Measurements from ENCODE around the gene FLOT1.
A peak's percentile ranks its signal among the peaks of the same experiment; 100 is the strongest.

The FLOT1 gene

DNA sequence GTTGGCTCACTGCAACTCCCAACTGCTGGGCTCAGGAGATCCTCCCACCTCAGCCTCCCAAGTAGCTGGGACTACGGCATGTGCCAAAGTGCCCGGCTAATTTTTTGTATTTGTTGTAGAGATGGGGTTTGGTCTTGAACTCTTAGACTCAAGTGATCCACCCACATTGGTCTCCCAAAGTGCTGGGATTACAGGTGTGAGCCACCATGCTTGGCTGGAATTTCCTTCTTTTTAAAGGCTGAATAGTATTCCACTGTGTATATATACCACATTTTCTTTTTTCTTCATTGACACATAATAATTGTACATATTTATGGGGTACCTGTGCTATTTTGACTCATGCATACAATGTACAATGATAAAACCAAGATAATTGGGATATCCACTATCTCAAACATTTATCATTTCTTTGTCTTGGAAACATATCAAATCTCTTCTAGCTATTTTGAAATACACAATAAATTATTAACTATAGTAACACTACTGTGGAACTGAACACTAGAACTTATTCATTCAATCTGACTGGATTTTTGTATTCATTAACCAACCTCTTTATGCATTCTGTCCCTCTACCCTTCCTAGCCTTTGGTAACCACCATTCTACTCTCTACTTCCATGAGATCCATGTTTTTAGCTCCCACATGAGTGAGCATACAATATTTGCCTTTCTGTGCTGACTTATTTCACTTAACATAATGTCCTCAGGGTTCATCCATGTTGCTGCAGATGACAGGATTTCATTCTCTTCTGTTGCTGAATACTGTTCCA lies 33.2 kb downstream of the FLOT1 start (continued):
- TF ChIP-seq, protein P1, sequence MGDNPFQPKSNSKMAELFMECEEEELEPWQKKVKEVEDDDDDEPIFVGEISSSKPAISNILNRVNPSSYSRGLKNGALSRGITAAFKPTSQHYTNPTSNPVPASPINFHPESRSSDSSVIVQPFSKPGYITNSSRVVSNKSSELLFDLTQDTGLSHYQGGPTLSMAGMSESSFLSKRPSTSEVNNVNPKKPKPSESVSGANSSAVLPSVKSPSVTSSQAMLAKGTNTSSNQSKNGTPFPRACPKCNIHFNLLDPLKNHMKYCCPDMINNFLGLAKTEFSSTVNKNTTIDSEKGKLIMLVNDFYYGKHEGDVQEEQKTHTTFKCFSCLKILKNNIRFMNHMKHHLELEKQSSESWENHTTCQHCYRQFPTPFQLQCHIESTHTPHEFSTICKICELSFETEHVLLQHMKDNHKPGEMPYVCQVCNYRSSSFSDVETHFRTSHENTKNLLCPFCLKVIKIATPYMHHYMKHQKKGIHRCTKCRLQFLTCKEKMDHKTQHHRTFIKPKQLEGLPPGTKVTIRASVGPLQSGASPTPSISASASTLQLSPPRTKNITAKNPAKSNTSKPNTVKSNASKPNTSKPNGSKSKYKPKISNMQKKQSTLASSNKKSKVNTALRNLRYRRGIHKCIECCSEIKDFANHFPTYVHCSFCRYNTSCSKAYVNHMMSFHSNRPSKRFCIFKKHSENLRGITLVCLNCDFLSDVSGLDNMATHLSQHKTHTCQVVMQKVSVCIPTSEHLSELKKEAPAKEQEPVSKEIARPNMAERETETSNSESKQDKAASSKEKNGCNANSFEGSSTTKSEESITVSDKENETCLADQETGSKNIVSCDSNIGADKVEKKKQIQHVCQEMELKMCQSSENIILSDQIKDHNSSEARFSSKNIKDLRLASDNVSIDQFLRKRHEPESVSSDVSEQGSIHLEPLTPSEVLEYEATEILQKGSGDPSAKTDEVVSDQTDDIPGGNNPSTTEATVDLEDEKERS (tag by site-specific recombination; IDR thresholded peaks at IDR 0.05) = peak; percentile 21; the same call in 1 of the 2 replicates
- no peak for TF ChIP-seq ZNF354C (tag by site-specific recombination; IDR thresholded peaks at IDR 0.05; ENCODE audit: borderline replicate concordance, low read depth)
- no peak for TF ChIP-seq ZNF341 (tag by site-specific recombination; IDR thresholded peaks at IDR 0.05; ENCODE audit: low read depth)
- TF ChIP-seq, protein P2, sequence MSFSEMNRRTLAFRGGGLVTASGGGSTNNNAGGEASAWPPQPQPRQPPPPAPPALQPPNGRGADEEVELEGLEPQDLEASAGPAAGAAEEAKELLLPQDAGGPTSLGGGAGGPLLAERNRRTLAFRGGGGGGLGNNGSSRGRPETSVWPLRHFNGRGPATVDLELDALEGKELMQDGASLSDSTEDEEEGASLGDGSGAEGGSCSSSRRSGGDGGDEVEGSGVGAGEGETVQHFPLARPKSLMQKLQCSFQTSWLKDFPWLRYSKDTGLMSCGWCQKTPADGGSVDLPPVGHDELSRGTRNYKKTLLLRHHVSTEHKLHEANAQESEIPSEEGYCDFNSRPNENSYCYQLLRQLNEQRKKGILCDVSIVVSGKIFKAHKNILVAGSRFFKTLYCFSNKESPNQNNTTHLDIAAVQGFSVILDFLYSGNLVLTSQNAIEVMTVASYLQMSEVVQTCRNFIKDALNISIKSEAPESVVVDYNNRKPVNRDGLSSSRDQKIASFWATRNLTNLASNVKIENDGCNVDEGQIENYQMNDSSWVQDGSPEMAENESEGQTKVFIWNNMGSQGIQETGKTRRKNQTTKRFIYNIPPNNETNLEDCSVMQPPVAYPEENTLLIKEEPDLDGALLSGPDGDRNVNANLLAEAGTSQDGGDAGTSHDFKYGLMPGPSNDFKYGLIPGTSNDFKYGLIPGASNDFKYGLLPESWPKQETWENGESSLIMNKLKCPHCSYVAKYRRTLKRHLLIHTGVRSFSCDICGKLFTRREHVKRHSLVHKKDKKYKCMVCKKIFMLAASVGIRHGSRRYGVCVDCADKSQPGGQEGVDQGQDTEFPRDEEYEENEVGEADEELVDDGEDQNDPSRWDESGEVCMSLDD (tag by site-specific recombination; IDR thresholded peaks at IDR 0.05) = no peak
- TF ChIP-seq ZBTB21 (tag by site-specific recombination; IDR thresholded peaks at IDR 0.05) = no peak
- no peak for TF ChIP-seq ZNF521 (tag by site-specific recombination; IDR thresholded peaks at IDR 0.05)
- no peak for TF ChIP-seq GLIS2 (tag by site-specific recombination; IDR thresholded peaks at IDR 0.05)
- TF ChIP-seq OVOL3 (tag by site-specific recombination; IDR thresholded peaks at IDR 0.05) = no peak
- TF ChIP-seq ZNF37A (tag by site-specific recombination; IDR thresholded peaks at IDR 0.05) = no peak
- TF ChIP-seq ZNF19 (tag by site-specific recombination; IDR thresholded peaks at IDR 0.05; ENCODE audit: low read depth) = no peak
- no peak for TF ChIP-seq ZNF670 (tag by site-specific recombination; IDR thresholded peaks at IDR 0.05; ENCODE audit: low read depth)
- TF ChIP-seq PRDM1 (tag by site-specific recombination; IDR thresholded peaks at IDR 0.05) = 0 out of 2 replicates have a peak, but pooled peaks have one; percentile 13
- no peak for TF ChIP-seq YY2 (tag by site-specific recombination; IDR thresholded peaks at IDR 0.05)
- TF ChIP-seq ZNF146 (tag by site-specific recombination; IDR thresholded peaks at IDR 0.05) = peak; percentile 96
- no peak for TF ChIP-seq ZNF211 (tag by site-specific recombination; IDR thresholded peaks at IDR 0.05; ENCODE audit: low read depth)

DNA sequence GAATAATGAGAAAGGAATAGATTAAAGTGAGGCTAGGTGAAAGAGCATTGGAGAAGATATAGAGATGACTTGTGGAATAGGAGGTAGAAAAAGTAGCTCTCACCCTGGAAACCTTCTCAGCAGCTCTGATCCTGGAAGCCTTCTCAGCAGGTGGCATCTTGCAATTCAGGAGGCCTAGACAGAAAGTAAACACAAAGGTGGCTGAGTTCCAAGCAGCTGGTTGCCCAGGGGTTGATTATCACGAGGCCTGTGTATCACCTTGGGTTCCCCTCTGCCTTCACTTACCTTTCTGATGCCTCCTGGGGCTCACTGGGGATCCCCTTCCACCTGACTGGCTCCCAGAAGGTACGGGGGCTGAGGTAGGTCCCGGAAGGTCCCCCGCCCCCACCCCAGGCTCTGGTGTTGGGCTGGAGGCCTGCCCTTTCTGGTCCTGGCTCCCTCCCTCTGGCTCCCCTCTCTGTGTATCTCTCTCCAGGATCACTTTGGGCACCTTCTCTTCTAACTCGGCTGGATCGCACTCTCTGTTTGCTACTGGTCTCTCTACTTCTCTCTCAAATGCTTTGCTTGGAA lies 35.1 kb downstream of the FLOT1 start:
- POLR2A ChIA-PET = interaction anchor here (1.0 to 2.9 kb wide), 8 partner anchors 10 to 91 kb away, joined by 4 to 36 read pairs (median 6); partner anchors contain the start of genes IER3, MDC1, NRM and TUBB
- TF ChIP-seq ZNF324 (tag by site-specific recombination; IDR thresholded peaks at IDR 0.05) (no peak), ZNF544 (tag by site-specific recombination; IDR thresholded peaks at IDR 0.05) (no peak), ZNF792 (tag by site-specific recombination; IDR thresholded peaks at IDR 0.05) (no peak), ZNF610 (tag by site-specific recombination; IDR thresholded peaks at IDR 0.05; ENCODE audit: borderline replicate concordance) (no peak), ZNF600 (tag by site-specific recombination; IDR thresholded peaks at IDR 0.05) (peak; percentile 66; the same call in 1 of the 2 replicates), ZNF214 (tag by site-specific recombination; IDR thresholded peaks at IDR 0.05; ENCODE audit: borderline replicate concordance) (no peak), MYNN (tag by site-specific recombination; IDR thresholded peaks at IDR 0.05; ENCODE audit: borderline replicate concordance) (no peak), GLI2 (tag by site-specific recombination; IDR thresholded peaks at IDR 0.05; ENCODE audit: borderline replicate concordance, low read depth) (no peak), ZNF335 (tag by site-specific recombination; conservative IDR thresholded peaks at IDR 0.05) (0 out of 2 replicates have a peak, but pooled peaks have one; percentile 33), ZNF548 (tag by site-specific recombination; IDR thresholded peaks at IDR 0.05) (no peak), ZNF302 (tag by site-specific recombination; IDR thresholded peaks at IDR 0.05; ENCODE audit: low read depth) (no peak), ZNF785 (tag by site-specific recombination; IDR thresholded peaks at IDR 0.05) (no peak), ZBTB8A (tag by site-specific recombination; IDR thresholded peaks at IDR 0.05) (0 out of 2 replicates have a peak, but pooled peaks have one; percentile 18), ZNF174 (tag by site-specific recombination; IDR thresholded peaks at IDR 0.05) (no peak), ZNF76 (tag by site-specific recombination; IDR thresholded peaks at IDR 0.05; ENCODE audit: borderline replicate concordance, low read depth) (no peak), ZNF10 (tag by site-specific recombination; IDR thresholded peaks at IDR 0.05) (no peak), ZNF155 (tag by site-specific recombination; IDR thresholded peaks at IDR 0.05) (no peak), ZNF146 (tag by site-specific recombination; IDR thresholded peaks at IDR 0.05) (no peak), ZFHX2 (tag by site-specific recombination; conservative IDR thresholded peaks at IDR 0.05) (no peak)

More for the DNA sequence above, 35.1 kb downstream of the FLOT1 start:
- H3K4me3 ChIP-seq (ENCODE audit: low read depth, low read length) = no peak overlapping the region
- peaks cover 17% of the 10 kb centered on the region for H3K4me1 ChIP-seq (ENCODE audit: control insufficient read depth, insufficient read depth, low read length)
- H3K27ac ChIP-seq (ENCODE audit: extremely low read depth, low read depth, low read length) = peak overlapping the region; percentile 91
- CTCF ChIA-PET = interaction anchor here (0.6 to 2.7 kb wide), 7 partner anchors 15 to 33 kb away, joined by 3 to 22 read pairs (median 5); no protein-coding TSS in a partner anchor
- H3K36me3 ChIP-seq (ENCODE audit: control insufficient read depth in 2 of 2, insufficient read depth in 1 of 2, low read length in 2 of 2) = peaks cover 55 to 92% of the 10 kb centered on the region in 2 experiments
- H3K9me3 ChIP-seq (ENCODE audit: control insufficient read depth, insufficient read depth, low read depth, low read length) = no peaks in the 10 kb centered on the region
